ACC112 (cell line): ENCODE measurements around the gene XYLT2.

Source experiments
- H2AFZ ChIP-seq: fragments of 200-600 bp; sonication (generic); one replicate; pipeline ENCODE4 v1.6.0; 2017; ENCODE audit warnings: antibody characterized with exemption, low read length; ENCODE audit not compliant: unreplicated experiment
- H3K27ac ChIP-seq: fragments of 200-600 bp; sonication (generic); 2 replicates; pipeline ENCODE4 v1.5.1; 2014; ENCODE audit warnings: low read depth, mild to moderate bottlenecking, antibody characterized with exemption, low read length, moderate library complexity
- H3K27me3 ChIP-seq: fragments of 200-600 bp; sonication (generic); 2 replicates; pipeline ENCODE4 v1.6.1; 2014; ENCODE audit warnings: mild to moderate bottlenecking, antibody characterized with exemption, low read length, moderate library complexity, mixed read lengths; ENCODE audit not compliant: insufficient read depth
- H3K36me3 ChIP-seq: fragments of 200-600 bp; sonication (generic); 2 replicates; pipeline ENCODE4 v1.6.1; 2016; ENCODE audit warnings: mild to moderate bottlenecking, antibody characterized with exemption, low read length, moderate library complexity, mixed read lengths; ENCODE audit not compliant: insufficient read depth
- H3K4me1 ChIP-seq: fragments of 200-600 bp; sonication (generic); one replicate; pipeline ENCODE4 v1.6.1; 2016; ENCODE audit warnings: low read length, mixed read lengths; ENCODE audit not compliant: insufficient read depth, unreplicated experiment, control insufficient read depth
- H3K4me3 ChIP-seq: fragments of 200-600 bp; sonication (generic); 2 replicates; pipeline ENCODE4 v1.5.1; 2014; ENCODE audit warnings: mild to moderate bottlenecking, low read depth, low read length
- H3K79me2 ChIP-seq: fragments of 200-600 bp; sonication (generic); one replicate; pipeline ENCODE4 v1.6.0; 2016; ENCODE audit warnings: low read length; ENCODE audit not compliant: control insufficient read depth, unreplicated experiment, insufficient read depth

XYLT2 gene

DNA sequence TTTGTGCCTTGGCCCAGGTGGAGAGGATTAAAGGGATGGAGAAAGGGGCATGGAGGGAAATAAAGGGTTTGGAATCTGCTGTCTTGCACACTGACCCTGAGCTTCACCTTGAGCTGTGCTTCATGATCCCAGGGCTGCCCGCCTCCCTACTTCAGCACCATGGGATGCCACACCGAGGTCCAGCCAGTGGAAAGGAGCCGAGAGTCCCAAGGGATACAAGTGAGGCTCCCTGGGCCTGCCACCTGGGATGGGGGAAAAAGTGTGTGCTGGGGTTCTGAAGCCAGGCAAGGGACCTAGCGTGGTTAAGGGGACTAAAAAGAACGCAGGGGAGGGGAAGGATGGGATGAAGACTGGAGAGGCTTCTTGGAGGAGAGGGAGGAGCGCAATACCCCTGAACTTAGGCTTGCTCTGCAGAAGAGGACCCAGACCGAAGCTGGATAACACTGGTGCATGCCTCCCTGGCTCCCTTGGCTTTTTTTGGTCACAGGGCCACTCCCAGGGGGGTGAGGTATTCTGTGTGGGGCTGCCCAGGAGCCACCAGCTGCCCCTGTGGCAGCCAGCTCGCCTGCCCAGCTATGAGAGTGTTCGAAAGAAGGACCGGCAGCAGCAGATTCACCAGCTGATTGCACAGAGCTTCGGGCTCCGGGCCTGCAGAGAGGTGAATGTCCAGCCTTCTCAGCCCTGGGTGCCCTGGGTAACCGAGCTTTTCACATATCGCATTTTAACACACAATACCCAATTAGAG is 19.9 kb downstream of the XYLT2 start:
- H2AFZ ChIP-seq, result no peak overlapping the region
- H3K36me3 ChIP-seq, result peaks cover 16% of the 10 kb centered on the region
- H3K4me3 ChIP-seq, result no peak overlapping the region
- H3K27me3 ChIP-seq, result no peaks in the 10 kb centered on the region
- no peak overlapping the region for H3K27ac ChIP-seq
- H3K4me1 ChIP-seq, result peaks cover 5% of the 10 kb centered on the region
- H3K79me2 ChIP-seq, result no peaks in the 10 kb centered on the region

DNA sequence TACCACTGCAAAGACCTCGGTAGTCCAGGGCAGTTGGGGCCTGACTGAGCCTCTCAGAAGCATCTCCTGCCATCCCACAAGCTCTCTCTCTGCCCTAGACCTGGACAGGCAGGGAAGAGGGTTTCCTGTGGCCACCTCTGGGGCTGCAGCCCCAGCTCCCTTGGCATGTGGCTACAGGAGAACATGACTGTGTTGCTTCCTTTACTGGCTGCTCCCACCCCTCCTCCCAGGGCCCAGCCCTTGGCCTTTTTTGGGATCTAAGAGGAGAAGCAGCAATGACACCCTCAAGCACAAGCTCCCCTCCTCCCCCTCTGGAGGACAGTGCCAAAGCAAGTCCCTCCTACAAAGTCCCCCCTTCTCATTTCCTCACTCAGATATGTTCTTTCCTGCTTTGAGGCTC is 21.5 kb downstream of the XYLT2 start:
- peaks cover 15% of the 10 kb centered on the region for H3K79me2 ChIP-seq
- peaks cover 11% of the 10 kb centered on the region for H3K4me1 ChIP-seq
- no peak overlapping the region for H2AFZ ChIP-seq
- H3K27me3 ChIP-seq, result no peaks in the 10 kb centered on the region
- H3K36me3 ChIP-seq, result peaks cover 16% of the 10 kb centered on the region
- H3K4me3 ChIP-seq, result no peak overlapping the region
- H3K27ac ChIP-seq, result no peak overlapping the region

DNA sequence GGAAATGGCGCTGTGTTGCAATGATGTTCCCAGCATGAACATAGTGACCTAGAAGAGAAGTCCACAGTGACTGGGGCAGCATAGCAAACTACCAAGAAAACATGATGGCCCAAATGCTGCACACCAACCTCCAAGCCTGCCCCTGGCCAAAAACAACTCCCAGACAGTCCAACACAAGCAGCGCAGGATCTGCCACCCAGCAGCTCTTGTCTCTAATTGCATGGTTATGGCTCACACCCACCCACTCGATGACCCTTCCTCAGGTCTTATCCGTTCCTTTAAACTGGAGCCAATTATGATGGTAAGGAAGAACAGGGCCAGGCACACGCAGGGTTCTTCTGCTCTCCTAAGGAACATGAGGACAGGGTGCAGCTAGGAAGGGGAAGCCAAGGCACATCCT is 24.1 kb downstream of the XYLT2 start:
- Histone ChIP-seq H3K27me3 (no peaks in the 10 kb centered on the region), H3K79me2 (peaks cover 28% of the 10 kb centered on the region), H3K27ac (no peak overlapping the region), H2AFZ (no peak overlapping the region), H3K4me1 (peaks cover 14% of the 10 kb centered on the region), H3K4me3 (no peak overlapping the region), H3K36me3 (peaks cover 16% of the 10 kb centered on the region)

DNA sequence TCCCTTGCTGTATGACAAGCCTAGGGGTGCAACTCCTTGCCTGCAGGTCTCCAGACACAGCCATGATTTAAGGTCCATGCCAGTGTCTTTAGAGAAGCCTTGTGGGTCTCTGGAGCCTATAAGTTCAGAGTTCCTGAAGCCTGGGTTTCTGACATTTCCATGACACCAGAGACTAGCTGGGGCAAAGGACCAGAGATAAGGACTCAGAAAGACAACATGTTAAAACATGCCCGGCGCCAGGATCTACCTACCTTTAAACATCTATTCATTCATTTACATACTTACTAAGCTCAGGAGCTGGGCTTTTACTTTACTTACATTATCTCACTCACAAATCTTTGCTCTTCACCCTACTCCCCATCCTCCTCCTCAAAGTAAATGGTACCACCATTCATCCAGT is 25.6 kb downstream of the XYLT2 start:
- no peak overlapping the region for H3K27ac ChIP-seq

DNA sequence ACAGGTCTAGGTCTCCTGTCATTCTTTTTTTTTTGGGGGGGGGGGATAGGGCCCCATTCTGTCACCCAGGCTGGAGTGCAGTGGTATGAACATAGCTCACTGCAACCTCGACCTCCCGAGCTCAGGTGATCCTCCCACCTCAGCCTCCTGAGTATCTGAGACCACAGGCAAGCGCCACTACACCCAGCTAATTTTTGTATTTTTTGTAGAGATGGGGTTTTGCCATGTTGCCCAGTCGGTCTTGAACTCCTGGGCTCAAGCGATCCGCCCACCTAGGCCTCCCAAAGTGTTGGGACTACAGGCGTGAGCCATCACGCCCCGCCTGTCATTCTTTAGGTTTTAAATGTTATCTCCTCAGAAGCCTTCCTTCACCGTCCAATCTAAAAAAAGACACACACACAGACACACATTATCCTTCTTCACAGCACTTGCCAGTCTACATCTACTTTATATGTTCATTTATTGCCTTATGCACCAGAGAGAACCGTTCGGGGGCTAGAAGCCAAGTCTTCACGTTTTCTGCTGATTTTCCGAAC is 26.4 kb downstream of the XYLT2 start:
- Histone ChIP-seq H3K4me3 (peak overlapping the region; percentile 99), H3K4me1 (peaks cover 14% of the 10 kb centered on the region), H3K27me3 (no peaks in the 10 kb centered on the region), H3K79me2 (peaks cover 28% of the 10 kb centered on the region), H3K27ac (peak overlapping the region; percentile 95), H2AFZ (peak overlapping the region; percentile 74), H3K36me3 (peaks cover 16% of the 10 kb centered on the region)

More for the DNA sequence above, 25.6 kb downstream of the XYLT2 start:
- H3K36me3 ChIP-seq, result peaks cover 16% of the 10 kb centered on the region
- H3K4me3 ChIP-seq, result peak overlapping the region; percentile 99
- peaks cover 14% of the 10 kb centered on the region for H3K4me1 ChIP-seq
- H2AFZ ChIP-seq, result no peak overlapping the region
- H3K27me3 ChIP-seq, result no peaks in the 10 kb centered on the region
- H3K79me2 ChIP-seq, result peaks cover 28% of the 10 kb centered on the region

DNA sequence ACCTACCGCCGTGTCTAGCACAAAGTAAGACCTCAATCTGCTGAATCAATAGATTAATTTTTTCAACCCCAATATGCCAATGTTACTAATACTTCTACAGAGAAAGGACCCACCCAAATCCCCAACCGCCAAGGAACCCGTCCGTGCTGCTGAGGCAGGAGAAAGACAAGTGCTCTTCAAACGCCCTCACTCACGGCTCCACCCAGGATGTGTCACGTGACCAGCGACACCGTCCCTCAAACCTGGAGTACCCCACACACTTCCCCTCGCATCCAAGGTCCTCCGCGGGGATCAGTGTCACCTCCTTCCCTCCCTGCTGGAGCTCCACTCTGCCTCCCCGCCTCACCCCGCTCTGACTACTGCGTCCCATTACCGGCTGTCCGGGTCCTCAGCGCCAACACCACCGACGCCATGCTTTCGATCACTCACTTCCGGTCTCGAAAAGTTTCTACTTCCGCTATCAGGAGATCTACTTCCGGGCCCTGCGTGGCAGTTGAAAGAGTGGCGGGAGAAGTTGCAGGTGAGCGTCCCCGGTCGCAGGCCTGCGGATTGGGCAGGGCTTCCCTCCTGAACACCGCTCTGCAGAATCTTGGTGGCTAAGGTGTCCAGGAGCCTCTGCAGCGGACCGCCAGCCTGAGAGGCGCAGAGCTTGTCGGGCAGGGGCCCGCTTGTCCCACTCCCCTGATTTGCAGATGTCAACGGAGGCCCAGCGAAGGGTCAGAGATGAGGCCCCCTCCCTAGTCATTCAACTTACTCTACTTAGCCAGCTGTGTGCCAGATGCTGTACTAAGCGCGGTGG is 27.0 kb downstream of the XYLT2 start, which contains the start of the genes EME1 and MRPL27:
TSS of gene EME1 (plus strand) at position 472 of the 799 bp plus-strand sequence. CDS start 1,980 bp downstream, outside the sequence.
TSS of gene MRPL27 (minus strand) at position 427 of the 799 bp plus-strand sequence. CDS start at position 413, 14 bp downstream.
- Histone ChIP-seq H2AFZ (peak within 1 kb of the TSS; percentile 84), H3K27ac (peak within 1 kb of the TSS; percentile 95), H3K27me3 (no peaks in the 10 kb centered on the region), H3K4me1 (peaks cover 14% of the 10 kb centered on the region), H3K79me2 (peaks cover 28% of the 10 kb centered on the region), H3K4me3 (peak within 1 kb of the TSS; percentile 99), H3K36me3 (peaks cover 16% of the 10 kb centered on the region)

DNA sequence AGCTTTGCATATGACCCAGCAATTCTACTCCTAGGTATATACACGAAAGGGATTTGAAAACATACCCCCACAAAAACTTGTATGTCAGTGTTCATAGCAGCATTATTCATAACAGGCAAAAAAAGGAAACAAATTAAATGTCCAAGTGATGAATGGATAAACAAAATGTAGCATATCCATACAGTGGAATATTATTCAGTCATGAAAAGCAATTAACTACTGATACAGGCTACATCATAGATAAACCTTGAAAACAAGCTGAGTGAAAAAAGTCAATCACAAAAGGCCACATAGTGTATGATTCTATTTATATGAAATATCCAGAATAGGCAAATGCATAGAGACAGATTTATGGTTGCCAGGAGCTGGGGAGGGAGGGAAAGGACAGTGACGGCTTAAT is 27.8 kb downstream of the XYLT2 start:
- H2AFZ ChIP-seq, result no peak overlapping the region

DNA sequence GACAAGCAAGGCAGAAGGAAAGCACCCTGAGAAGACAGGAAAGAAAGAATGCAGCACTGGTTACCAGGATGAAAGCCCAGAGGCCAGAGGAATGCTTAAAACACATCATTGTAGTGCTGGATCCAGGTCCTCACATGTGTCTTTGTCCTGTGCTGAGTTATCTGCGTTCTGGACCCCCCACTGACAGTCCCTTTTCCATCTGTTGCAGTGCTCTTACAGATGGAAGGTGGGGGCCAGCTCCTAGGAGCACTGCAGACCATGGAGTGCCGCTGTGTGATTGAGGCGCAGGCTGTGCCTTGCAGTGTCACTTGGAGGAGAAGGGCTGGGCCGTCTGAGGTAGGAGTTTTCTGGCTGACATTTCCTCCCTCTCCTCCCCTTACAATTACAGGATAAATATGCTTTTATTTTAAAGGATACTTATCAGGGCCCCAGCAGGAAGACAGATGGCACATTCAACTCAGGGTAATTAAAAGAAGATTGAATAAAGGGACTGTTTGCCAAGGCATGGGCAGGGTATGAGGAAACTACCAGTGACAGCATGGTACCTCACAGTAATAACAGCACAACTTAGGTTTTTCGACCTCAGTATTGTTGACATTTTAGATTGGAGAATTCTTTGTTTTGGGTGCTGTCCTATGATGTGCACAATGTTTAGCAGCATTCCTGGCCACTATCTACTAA is 30.1 kb downstream of the XYLT2 start:
- Histone ChIP-seq H3K4me1 (peaks cover 14% of the 10 kb centered on the region), H3K36me3 (peaks cover 12% of the 10 kb centered on the region; the same call in 1 of the 2 replicates), H3K27ac (no peak overlapping the region), H2AFZ (no peak overlapping the region), H3K79me2 (peaks cover 27% of the 10 kb centered on the region), H3K27me3 (no peaks in the 10 kb centered on the region), H3K4me3 (no peak overlapping the region)

More for the DNA sequence above, 27.8 kb downstream of the XYLT2 start:
- peaks cover 14% of the 10 kb centered on the region for H3K4me1 ChIP-seq
- peaks cover 12% of the 10 kb centered on the region for H3K36me3 ChIP-seq
- H3K4me3 ChIP-seq, result peak overlapping the region; percentile 99
- H3K27me3 ChIP-seq, result no peaks in the 10 kb centered on the region
- H3K27ac ChIP-seq, result peak overlapping the region; percentile 95; the same call in 1 of the 2 replicates
- peaks cover 28% of the 10 kb centered on the region for H3K79me2 ChIP-seq

DNA sequence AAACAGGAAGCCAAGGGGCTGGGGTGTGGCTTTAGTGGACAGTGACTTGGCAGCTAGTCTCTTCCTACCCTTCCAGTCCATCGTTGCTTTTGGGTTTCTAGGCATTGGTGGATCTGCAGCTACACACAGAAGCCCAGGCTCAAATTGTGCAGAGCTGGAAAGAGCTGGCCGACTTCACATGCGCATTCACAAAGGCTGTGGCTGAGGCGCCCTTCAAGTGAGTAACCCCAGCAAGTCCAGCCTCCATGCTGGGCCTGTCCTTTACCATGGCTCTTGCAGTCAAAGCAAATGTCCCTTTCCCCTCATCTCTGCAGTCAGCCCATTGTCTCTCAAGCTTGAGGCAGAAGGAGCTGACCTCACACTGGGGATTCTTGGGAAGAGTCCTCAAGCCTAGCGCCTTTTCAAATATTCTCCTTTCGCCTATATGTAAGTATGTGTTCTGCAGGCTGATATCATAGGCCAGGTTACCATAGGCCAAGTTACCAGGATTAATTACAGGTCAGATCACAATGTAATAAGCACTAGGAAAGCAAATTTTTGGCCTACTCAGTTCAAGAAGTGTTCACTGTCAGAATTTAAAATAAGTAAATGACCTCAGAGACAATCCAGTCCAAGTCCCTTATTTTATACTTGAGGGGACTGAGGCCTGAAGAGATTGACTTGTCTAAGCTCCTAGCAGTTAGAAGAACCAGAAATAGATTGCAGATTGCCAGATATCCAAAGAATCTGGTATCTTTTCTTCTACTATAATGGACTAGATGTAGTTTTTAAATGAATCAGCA is 33.6 kb downstream of the XYLT2 start:
- no peaks in the 10 kb centered on the region for H3K4me1 ChIP-seq
- peaks cover 34% of the 10 kb centered on the region for H3K36me3 ChIP-seq
- H3K27me3 ChIP-seq, result no peaks in the 10 kb centered on the region
- no peak overlapping the region for H2AFZ ChIP-seq
- H3K79me2 ChIP-seq, result no peaks in the 10 kb centered on the region
- H3K4me3 ChIP-seq, result no peak overlapping the region
- no peak overlapping the region for H3K27ac ChIP-seq
